Hepatic stellate cell (primary cell): ENCODE measurements around the gene PCK2.
"Not testable (repeated sequence)": the region's sequence is repeated elsewhere in the genome, so short reads cannot be mapped to it uniquely, and the experiment has no call there.

Experiments used
- DNase-seq: peaks from one replicate; pipeline ENCODE4 v3.0.0; 2011; ENCODE audit warnings: low spot score

PCK2 gene

DNA sequence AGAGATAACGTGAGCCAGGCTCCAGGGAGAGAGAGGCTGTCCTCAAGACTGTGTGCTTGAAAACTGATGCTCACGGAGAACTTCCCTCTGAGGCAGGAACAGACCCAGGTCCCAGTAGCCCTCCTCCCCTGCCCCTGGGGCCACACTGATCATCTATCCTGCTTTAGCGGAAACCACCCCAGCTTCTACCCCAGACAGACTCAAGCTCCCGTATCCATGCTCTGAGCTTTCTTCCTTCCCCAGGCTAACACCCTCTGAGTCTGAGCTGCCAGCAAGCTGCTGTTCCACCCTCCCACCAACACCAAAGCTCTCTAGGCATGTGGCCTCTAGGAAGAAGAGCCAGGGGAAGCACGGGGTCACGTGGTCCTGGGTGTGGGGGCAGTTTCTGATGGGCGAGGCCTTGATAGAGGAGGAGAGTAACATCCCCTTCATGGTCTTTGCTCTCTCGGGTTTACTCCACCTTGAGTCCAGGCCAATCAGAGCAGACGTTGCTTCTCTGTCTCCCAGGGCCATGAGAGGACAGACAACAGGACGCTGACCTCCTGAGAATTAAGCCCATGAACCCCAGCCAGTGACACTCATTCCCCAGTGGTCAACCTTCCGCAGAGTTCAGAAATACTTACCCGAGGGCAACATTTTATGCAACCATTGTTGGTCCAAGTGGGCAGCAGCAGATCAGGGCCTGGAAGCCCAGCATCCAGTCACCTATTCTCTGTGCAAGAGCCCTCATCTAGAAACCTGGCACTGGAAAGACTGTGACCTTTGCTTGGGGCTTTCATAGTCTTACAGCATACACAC is 1.4 kb downstream of the PCK2 start:
- DNase-seq: peak; percentile 77

DNA sequence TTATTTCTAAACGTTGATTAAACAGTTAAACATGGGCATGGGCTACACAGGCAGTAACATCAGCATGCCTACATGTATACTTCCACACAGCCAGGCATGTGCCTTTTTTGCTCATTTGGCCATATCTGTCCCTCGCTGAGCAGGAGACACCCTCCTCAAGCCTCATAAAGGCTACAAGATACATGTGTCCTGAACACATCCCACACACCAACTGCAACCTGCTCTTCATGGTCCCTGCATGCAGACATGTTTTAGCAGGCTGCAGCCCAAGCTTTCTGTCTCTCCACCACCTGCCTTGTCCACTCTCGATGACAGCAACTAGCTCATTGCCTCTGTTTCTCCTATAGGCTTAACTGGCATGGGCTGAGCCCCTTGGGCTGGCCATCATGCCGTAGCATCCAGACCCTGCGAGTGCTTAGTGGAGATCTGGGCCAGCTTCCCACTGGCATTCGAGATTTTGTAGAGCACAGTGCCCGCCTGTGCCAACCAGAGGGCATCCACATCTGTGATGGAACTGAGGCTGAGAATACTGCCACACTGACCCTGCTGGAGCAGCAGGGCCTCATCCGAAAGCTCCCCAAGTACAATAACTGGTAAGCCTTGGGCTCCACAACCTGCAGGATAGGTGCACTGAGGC is 2.6 kb downstream of the PCK2 start:
- no peak for DNase-seq

DNA sequence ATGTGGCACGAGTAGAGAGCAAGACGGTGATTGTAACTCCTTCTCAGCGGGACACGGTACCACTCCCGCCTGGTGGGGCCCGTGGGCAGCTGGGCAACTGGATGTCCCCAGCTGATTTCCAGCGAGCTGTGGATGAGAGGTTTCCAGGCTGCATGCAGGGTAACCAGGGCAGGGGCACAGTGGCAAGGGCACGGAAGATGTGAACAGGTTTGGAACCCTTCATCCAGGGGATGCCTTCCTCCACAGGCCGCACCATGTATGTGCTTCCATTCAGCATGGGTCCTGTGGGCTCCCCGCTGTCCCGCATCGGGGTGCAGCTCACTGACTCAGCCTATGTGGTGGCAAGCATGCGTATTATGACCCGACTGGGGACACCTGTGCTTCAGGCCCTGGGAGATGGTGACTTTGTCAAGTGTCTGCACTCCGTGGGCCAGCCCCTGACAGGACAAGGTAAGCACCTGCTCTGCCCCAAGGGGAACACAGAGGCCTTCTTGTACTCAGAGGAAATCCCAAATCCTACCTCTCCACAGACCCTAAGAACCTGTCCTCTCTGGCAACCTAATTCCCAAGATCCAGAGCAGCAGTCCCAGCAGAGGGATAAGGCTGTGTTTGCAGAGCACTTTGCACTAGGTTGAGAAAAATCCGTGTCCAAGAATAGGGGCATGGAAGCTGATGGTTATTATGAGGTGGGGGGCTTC is 4.3 kb downstream of the PCK2 start:
- no peak for DNase-seq

DNA sequence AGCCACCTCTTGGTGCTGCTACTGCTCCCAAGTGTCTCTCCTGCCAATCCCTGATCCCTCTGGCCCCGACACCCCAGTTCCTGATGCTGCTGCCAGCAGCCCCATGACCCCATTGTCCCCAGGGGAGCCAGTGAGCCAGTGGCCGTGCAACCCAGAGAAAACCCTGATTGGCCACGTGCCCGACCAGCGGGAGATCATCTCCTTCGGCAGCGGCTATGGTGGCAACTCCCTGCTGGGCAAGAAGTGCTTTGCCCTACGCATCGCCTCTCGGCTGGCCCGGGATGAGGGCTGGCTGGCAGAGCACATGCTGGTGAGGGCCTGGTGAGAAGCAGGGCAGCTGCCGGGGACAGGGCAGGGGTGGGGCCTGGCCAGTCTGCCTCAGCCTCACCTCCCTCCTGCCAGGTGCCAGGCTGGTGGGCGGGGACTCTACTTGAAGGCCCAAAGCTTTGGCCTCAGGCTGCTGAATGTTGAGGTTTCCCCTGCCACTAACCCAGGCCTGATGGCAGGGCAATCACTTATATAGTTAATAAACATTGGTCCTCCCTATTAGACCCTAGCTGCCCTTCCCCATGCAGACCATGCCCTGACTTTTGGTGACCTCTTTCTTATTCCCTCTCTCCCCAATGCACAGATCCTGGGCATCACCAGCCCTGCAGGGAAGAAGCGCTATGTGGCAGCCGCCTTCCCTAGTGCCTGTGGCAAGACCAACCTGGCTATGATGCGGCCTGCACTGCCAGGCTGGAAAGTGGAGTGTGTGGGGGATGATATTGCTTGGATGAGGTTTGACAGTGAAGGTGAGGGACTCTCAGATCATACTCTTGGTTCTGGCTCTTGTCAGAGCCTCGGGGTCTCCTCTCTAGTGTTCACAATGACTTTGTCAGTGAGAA is 5.1 kb downstream of the PCK2 start:
- no peak for DNase-seq

DNA sequence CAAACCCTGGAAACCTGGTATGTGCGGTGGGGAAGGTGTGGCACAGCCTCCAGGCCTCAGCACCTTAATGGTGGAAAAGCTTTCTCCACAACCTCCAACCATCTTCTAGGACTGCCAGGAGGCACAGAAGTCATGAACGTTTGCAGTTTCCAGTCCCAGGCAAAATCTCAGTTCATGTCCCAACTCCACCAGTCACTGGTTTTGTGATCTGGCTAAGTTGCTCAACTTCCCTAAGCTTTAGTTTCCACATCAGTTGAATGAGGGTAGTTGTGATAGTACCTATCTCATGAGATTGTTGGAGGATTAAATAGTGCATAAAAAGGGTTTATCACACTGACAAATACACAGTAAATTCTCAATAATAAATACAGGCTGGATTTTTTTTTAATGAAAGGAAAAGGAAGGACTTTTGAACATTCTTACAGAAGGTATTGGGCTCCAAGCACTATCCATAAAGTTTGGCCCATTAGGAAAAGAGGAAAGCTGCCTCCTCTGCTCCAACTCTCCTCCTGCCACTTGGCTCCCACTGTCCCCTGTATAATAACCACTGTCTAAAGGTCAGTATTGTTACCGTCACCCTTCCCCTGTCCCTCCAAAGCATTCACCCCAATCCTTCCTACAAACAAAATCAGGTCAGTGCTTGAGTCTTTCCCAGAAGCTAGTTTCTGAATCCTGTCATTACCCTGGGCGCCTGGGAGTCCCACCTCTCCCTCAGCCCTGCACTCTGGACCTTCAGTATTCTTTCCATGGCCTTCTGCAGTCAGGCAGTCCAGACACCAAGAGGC is 6.3 kb downstream of the PCK2 start:
- DNase-seq: no peak

DNA sequence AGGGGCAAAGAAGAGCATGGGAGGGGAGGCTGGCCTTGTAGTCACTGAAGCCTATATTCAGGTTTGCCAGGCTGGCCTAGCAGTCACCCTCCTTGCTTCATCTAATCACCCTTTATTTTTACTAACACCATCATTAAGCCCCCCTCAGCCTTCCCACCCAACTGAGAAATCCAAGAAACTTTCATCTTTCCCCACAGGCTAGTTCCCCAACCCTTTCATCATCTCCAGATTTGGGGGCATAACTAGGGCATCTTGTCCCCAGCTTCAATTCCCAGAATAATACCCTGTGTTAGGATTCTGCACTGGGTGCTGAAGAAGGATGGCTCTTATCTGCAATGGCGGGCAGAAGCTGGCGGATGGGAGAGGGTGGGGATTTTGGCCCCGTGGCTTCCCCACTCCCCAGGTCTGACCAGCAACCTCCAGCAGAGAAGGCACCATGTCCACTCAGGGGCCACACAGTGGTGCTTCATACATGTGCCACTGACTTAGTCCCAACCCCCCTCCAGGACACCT is 6.9 kb downstream of the PCK2 start:
- no peak for DNase-seq

DNA sequence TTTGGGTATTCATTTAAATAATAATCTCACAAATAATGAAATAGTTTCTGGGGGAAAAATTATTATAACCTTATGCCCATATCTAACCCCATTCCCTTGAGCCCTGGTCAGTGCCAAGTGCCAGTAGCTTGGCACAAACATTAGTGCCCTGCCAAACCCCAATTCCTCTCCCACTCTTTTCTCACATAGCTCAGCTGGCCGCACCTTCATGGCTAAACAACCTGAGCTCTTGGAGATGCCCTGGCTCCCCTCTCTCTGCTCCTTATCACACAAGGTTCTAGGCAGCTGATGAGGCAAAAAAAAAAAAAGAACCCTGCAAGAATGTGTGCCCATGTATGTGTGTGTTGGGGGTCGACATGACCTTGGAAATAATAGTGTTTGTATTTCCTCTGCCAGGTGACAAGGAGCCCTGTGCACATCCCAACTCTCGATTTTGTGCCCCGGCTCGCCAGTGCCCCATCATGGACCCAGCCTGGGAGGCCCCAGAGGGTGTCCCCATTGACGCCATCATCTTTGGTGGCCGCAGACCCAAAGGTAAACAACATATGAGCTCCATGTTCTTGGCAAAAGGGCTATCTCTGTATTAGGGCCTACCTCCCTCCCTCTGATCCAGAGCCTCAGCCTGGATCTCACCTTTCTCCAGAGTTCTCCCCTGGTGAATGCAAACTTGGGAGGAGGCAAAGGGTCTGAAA is 8.4 kb downstream of the PCK2 start:
- DNase-seq: no peak

DNA sequence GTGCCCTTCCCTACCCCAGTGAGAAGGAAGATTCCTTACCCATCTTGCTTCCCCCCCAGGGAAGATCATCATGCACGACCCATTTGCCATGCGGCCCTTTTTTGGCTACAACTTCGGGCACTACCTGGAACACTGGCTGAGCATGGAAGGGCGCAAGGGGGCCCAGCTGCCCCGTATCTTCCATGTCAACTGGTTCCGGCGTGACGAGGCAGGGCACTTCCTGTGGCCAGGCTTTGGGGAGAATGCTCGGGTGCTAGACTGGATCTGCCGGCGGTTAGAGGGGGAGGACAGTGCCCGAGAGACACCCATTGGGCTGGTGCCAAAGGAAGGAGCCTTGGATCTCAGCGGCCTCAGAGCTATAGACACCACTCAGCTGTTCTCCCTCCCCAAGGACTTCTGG is 9.3 kb downstream of the PCK2 start:
- DNase-seq: no peak

DNA sequence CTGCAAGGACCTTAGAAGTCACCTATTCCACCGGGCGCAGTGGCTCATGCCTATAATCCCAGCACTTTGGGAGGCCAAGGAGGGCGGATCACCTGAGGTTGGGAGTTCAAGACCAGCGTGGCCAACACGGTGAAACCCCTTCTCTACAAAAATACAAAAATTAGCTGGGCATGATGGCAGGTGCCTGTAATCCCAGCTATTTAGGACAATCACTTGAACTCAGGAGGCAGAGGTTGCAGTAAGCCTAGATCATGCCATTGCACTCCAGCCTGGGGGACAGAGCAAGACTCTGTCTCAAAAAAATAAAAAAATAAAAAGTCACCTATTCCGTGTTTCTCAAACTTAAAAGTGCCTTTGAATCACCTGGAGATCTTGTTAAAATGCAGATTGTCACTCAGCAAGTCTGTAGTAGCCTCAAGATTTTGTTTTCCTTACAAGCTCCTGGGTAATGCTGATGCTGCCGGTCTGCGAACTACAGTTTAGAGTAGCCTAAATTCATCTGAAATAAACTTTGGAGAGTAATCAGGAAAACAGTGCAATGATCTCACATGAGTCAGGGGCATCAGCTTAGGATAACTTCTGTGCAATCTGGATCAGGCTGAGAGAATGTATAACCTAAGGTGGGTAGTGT is 11.6 kb downstream of the PCK2 start:
- not testable (repeated sequence) for DNase-seq

DNA sequence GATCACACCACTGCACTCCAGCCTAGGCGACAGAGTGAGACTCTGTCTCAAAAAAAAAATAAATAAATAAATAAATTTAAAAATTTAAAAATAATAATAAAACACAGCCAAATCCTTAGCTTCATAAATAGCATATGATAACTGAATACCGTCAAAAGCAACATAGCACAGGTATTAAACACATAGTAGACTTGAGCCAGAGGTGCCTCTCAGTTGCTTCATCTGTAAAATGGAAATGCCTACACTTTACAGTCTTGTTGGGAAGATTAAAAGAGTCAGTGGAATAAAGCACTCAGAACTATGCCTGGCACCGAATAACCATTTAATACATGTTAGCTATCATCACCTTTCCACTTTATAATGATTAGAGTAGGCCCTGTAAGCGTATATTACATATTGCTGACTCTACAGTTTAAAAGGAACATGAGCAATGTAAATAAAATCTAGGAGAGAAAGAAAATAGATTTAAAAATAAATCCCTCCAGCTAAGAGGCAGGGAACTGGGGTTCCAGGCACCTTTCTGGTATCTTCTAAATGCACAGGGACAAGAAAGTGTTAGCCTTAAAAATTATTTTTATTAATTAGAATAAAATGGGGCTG is 12.7 kb downstream of the PCK2 start:
- DNase-seq: no peak

DNA sequence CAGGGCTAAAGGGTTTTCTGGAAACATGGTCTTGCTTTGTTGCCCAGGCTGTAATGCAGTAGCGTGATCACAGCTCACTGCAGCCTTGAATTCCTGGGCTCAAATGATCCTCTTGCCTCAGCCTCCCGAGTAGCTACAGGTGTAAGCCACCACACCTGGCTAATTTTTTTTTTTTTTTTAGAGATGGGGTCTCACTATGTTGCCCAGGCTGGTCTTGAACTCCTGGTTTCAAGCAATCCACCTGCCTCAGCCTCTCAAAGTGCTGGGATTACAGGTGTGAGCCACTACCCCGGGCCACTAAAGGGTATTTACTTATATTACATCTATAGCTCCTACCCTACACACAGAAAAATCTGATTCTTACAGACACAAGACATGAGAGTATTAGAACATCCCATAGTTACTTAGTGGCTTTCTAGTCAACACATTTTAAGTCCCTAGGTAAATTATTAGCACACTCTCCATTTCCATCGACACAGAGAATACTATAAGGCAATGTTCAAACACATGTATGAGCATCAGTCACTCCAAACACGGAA is 14.3 kb downstream of the PCK2 start:
- no peak for DNase-seq

DNA sequence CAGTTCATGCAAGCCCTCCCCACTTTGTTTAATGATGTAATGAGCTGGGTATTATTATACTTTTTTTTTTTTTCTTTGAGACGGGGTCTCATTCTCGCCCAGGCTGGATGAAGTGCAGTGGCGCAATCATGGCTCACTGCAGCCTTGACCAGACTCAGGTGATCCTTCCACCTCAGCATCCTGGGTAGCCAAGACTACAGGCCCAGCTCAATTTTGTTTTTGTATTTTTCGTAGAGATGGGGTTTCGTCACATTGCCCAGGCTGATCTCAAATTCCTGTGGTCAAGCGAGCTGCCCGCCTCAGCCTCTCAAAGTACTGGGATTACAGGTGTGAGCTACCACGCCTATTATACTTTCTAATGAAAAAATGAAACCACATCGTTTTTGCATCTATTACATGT is 15.9 kb downstream of the PCK2 start:
- DNase-seq: no peak

DNA sequence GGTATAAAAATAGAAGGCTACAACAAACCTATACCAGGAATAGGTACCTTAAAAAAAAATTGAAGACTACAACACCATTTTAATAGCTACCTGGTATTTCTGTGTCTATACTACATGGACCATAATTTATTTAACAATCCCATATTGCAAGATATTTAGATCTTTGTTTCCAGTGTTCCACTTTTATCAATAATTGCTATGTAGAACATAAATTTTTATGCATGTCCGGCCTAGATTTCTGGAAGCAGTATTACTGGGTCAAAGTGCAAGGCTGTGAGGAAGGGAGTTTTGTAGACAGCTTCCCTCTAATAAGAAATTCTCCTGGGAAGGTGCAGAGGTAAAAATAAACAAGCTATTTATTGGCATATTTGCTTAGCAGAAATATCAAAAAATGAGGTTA is 16.4 kb downstream of the PCK2 start:
- no peak for DNase-seq

DNA sequence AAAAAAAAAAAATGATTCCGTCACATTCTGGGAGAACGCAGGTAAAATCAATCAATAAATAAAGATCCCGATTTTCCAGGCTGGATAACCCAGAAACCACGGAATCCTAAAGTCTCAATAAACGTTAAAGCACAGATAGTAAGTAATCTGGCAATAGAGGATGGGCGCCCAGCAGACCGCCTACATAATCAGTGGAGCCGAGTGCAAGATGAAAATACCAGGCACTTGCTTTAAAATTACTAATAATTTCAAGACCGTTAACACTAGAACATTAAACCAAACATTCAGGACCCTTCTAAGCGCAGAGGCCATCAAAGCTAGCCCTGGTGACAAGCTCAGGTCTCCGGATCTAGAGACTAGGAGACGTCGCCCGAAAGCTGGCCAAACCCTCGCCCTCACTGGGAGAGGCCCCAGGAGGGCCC is 19.3 kb downstream of the PCK2 start:
- DNase-seq: no peak

DNA sequence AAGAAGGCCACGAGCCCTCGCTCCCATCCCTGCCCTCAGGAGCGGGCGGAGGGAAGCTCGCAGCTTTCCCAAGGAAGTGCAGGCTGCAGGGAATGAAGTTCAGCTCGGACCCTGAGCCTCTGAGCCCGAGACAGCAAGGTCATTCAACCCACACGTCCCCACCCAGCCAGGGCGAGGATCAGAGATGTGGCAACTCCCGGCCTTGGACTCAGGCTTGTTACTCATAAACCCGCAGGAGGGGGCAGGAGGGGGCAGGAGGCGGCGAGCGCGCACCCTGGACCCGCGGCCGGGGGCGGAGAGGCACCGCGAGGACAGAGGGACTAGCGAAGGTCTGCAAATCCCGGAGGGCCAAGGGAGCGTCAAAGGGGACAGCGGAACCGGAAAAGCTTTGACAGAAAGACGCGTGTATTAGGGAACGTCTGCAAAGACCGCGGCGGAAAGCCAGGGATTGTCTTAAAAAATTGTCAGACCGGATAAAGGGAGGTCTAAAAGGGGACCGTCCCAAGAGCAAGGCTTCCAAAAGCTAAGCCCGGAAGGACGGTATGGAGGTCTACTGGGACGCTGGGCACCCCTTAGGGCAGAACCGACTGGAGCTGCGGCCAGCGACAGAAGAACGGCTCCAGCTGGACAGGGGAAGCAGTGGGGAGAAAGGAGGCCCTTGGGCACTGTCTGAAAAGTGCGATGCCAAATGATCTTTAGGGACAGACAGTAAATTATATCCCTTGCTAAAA is 19.9 kb downstream of the PCK2 start:
- DNase-seq: peak; percentile 81

DNA sequence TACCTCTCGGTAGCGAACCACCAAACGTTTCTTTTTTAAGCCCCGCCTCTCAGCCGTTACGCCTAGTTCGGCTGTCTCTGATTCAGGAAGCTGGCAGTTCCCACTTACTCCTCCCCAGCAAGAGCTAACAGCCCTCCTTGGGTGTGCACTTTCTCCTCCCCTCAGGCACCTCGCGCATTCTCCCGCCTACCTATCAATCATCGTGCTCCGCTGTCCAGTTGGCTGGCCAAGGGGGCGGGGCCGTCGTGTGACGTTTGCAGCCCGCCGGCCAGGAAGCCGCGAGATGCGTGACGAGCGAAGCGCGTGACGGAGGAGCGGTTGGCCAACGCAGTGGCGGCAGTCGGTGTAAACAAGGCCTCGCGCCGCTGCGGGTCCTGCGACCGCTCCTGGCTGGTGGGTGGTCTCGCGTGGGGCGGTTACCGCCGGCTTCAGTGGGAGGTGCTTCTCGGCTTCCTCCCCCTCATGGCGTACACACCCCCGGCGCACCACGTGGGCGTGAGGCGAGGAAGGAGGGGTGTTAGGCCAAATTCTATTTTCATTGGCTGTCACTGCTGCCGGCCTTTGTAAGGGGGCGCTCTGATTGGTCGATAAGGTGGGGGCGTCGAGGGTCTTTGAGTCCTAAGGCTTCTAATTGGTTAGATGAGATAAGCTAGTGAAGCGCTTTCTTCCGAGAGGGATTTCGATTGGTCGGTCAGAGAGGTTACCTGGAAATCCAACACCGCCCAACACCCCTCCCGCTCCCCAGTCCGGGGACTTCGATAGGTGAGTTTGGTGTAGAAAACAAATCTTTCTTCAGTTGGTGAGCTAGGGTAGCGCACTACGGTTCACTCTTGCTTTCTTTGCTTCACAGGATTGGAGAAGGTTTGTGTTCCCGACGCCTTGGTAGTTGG is 20.7 kb downstream of the PCK2 start, which contains the start of the genes DCAF11 and NRL:
TSS of gene DCAF11 (plus strand) at position 246 of the 890 bp plus-strand sequence. CDS start 818 bp downstream, outside the sequence.
TSS of gene NRL (minus strand) at position 418 of the 890 bp plus-strand sequence. CDS start 32,101 bp downstream, outside the sequence.
- peak; percentile 99 for DNase-seq

DNA sequence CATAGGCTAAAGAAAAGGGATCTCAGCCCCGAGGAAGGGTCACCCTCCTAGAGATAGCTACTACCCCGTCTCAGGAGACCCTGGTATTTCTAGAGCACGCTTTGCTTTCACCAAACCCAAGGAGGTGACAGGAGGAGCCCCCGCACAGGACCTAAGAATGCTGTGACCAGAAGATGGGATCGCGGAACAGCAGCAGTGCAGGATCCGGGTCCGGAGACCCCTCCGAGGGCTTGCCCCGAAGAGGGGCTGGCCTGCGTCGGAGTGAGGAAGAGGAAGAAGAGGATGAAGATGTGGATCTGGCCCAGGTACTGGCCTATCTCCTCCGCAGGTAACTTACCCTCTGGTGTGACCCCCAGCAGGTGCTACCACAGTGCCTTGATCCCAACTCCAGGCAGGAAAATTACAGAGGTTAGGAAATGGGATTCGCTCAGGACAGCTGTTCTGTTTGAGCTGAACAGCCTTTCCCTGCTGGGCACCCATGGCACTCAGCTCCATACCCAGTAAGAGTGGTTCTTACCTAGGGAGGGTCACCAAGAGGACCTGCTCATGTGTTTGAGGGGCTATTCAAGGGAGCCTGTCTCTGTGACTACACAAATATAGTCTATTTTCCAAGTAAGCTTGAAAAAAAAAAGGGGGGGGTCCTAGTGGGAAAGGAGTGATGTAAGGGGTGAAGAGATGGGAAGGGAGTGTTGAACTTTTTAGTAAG is 21.5 kb downstream of the PCK2 start:
- no peak for DNase-seq
